Measurements from ENCODE around the gene POLE. TPM values are rescaled to one million over a fixed set of nuclear protein-coding genes. Genes with fewer than 3 reads are reported as not detected.
A peak's percentile ranks its signal among the peaks of the same experiment; 100 is the strongest.

Gene POLE
- polyA plus RNA-seq, 6 donors from 2014 or later = 1.7 to 8.2 (median 2.6) TPM; not detected in 1

DNA sequence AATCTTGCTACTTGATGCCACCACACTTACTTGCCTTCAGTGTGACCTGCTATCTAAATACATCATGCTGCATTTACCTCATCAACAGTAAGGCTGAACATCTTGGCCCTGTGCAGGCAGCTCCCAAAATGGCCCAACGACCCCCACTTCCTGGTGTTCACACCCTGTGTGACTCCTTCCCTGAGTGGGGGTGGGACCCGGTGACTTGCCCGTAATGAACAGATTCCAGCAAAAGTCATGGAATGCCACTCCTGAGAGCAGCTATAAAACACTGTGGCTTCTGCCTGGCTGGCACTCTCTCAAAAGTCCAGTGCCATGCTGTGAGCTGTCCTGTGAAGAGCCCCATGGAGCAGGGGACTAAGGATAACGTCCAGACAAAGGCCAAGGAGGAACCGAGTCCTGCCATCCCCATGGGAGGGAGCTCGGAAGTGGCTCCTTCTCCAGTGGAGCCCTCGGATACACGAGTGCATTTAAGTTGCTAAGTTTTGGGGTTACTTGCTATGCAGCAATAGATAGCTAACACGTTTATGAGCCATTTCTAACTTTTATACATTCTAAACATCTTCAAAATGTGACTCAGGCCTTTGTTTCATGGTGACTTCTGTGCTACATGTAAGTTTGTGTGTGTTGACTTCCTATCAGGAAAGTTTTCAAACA, 35.6 kb downstream of the POLE start:
- H3K36me3 Mint-ChIP-seq = peaks cover under 1 to 19% of the 10 kb centered on the region in 2 donors
- H3K27ac Mint-ChIP-seq = peak overlapping the region in 1 of 6 donors; percentile 66
- H3K9me3 Mint-ChIP-seq = no peaks in the 10 kb centered on the region
- H3K27me3 Mint-ChIP-seq = no peaks in the 10 kb centered on the region
- H3K4me3 Mint-ChIP-seq = no peak overlapping the region
- ATAC-seq (ENCODE audit: low read depth in 2 of 2) (no peak), DNase-seq (no peak)
- H3K4me1 Mint-ChIP-seq = no peaks in the 10 kb centered on the region

DNA sequence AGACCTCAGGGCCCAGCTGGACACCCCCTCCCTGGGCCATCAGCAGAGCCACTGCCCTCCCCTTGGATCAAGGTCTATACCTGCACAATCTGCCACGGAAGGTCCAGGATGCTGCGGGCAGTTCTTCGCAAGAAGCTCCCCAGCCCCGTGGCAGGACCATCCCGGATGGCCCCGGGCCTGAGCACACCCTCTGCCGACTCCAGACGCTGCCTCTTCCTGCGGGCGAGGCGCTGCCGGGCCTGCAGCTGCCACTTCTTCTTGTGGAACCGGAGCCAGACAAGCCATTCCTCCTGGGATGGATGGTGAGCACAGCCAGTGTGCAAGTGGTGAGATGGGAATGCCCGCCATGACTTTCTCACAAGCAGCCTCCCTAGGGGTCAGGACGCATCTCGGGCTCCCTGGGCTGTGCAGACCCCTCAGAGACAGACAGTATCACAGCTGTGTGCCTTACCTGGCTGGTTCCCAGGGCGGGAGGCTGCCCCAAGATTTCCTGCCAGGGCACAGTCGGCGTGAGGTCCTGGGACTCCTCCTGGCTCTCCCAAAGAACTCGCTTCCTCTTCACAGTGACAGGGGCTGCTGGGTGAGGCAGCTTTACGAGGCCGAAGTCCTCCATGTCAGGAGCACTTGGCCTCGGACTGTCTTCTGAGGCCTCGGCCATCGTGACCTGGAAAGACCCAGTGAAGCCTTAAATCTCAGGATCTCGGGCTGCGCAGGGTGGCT, 37.8 kb downstream of the POLE start:
- H3K27me3 Mint-ChIP-seq = no peaks in the 10 kb centered on the region
- H3K36me3 Mint-ChIP-seq = peaks cover 0 to 18% of the 10 kb centered on the region in 2 donors
- no peak overlapping the region for H3K4me3 Mint-ChIP-seq
- no peak for DNase-seq
- H3K4me1 Mint-ChIP-seq = peaks cover 0 to 2% (median 0%) of the 10 kb centered on the region in 3 donors
- H3K27ac Mint-ChIP-seq = no peak overlapping the region
- no peaks in the 10 kb centered on the region for H3K9me3 Mint-ChIP-seq
- ATAC-seq (ENCODE audit: low read depth in 2 of 2) = no peak

DNA sequence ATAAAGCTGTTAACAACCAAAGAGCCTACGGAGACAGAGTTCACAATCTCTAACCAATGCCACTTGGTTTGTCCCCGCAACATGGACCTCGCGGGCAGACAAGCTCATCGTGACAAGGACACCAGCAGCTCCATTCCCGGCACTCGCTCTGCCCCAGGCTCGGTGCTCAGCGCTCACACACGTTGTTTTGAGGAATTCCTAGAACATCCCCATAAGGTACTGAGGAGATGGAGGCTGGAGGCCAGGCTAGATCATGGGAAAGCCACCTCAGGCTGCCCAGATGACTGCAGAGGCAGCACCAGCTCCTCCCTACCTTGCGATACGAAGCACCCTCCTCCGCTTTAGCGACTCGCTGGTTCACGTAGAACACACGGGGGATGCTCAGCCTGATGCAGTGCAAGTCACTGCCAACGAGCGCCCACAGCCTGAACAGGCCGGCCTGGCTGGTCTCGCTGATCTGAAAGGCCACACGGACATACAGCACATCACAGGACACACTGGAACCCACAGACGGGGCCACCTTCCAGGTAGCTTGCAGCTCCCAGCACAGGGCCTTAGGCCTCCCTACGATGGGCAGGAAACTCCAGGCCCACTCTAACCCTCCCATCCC, 38.4 kb downstream of the POLE start:
- no peak overlapping the region for H3K4me3 Mint-ChIP-seq
- no peak for ATAC-seq (ENCODE audit: low read depth in 2 of 2)
- DNase-seq = no peak
- H3K27me3 Mint-ChIP-seq = no peaks in the 10 kb centered on the region
- no peaks in the 10 kb centered on the region for H3K9me3 Mint-ChIP-seq
- H3K27ac Mint-ChIP-seq = peak overlapping the region in 1 of 6 donors; percentile 63
- peaks cover 0 to 3% (median 0%) of the 10 kb centered on the region in 3 donors for H3K4me1 Mint-ChIP-seq
- peaks cover 0 to 18% of the 10 kb centered on the region in 2 donors for H3K36me3 Mint-ChIP-seq

DNA sequence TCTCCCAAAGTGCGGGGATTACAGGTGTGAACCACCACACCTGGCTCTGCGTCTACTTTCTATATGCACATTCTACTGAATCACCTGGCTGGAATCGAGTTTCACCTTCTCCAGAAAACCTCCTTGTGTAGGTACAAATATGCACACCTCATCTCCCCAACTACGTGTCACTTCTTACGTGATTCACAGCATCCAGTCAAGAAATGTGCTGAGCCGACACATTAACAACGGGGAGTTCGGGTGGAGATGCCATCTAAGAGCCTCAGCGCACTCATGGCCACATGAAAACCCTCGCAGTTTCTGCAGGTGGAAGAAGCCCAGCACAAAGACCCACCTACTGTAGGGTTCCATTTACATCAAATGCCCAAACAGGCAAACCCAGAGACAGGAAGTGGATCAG, 39.3 kb downstream of the POLE start:
- Mint-ChIP-seq H3K4me3 (no peak overlapping the region), H3K9me3 (no peaks in the 10 kb centered on the region), H3K27me3 (no peaks in the 10 kb centered on the region), H3K36me3 (peaks cover 0 to 18% of the 10 kb centered on the region in 2 donors), H3K4me1 (peaks cover 0 to 3% (median 0%) of the 10 kb centered on the region in 3 donors), H3K27ac (peak overlapping the region in 1 of 6 donors; percentile 38)
- DNase-seq (no peak), ATAC-seq (ENCODE audit: low read depth in 2 of 2) (no peak)

DNA sequence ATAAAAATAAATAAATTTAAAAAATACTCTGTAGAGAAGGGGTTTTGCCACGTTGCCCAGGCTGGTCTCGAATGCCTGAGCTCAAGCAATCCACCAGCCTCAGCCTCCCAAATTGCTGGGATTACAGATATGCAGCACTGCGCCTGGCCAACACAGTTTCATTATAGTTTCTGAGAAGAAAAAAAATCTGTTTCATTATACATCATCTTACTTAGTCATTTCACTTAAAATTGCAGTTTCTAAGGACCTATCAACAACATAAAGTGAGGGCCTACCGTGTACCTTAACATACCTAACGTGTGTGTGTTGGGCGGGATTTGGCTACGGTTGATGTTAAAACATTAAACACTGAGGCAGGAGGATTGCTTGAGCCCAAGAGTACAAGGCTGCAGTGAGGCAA, 40.3 kb downstream of the POLE start:
- peaks cover 0 to 18% of the 10 kb centered on the region in 2 donors for H3K36me3 Mint-ChIP-seq
- H3K27me3 Mint-ChIP-seq = no peaks in the 10 kb centered on the region
- no peak overlapping the region for H3K27ac Mint-ChIP-seq
- DNase-seq (no peak), ATAC-seq (ENCODE audit: low read depth in 2 of 2) (no peak)
- no peak overlapping the region for H3K4me3 Mint-ChIP-seq
- peaks cover 0 to 3% (median 0%) of the 10 kb centered on the region in 3 donors for H3K4me1 Mint-ChIP-seq
- H3K9me3 Mint-ChIP-seq = no peaks in the 10 kb centered on the region

DNA sequence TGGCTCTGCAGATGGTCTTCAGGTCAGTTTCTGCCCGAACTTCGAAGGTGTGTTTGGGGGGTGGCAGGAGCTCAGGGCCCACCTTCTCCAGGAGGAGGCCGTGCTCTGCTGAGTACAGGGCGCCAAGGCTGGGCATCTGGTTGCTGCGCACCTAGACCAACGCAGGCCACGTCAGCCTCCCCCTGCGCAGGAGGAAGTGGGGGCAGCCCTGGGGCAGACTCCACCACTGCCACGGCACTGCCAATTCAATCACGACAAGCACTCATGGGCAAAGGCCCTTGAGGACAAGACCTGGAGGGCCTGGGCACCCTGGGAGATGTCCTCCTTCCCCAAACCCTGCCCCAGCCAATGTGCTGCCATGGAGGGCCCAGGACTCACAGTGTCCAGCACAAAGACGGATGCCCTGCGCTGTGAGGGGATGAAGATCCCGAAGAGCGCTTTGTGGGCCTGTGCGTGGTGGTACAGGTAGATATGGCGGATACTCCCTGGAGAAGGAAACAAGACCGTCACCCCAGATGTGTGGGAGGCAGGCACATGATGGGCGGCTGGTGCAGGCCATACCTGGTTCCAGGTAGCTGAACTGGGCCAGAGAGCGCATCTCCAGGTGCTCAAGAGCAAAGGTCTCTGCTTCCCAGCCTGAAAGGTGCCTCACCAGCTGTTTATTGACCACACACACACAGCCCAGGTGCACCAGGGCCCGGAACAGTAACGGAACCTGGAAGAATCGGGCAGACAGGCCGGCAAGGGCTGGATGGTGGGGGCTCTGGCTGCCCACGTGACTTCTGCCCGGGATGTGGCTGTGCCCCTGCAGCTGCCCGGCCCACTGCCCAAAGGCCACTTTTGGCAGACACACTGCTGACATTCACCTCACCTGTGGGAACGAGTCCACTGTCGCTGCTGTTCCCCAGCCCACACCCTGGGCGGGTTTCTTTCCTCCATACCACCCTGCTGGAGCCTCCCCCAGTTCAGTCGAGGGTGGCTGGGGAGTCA, 44.0 kb downstream of the POLE start:
- Mint-ChIP-seq H3K27me3 (no peaks in the 10 kb centered on the region), H3K27ac (no peak overlapping the region), H3K36me3 (peaks cover 0 to 8% of the 10 kb centered on the region in 2 donors), H3K4me3 (no peak overlapping the region), H3K4me1 (peaks cover 0 to 6% (median 5%) of the 10 kb centered on the region in 3 donors), H3K9me3 (no peaks in the 10 kb centered on the region)
- DNase-seq (no peak), ATAC-seq (ENCODE audit: low read depth in 2 of 2) (no peak)

DNA sequence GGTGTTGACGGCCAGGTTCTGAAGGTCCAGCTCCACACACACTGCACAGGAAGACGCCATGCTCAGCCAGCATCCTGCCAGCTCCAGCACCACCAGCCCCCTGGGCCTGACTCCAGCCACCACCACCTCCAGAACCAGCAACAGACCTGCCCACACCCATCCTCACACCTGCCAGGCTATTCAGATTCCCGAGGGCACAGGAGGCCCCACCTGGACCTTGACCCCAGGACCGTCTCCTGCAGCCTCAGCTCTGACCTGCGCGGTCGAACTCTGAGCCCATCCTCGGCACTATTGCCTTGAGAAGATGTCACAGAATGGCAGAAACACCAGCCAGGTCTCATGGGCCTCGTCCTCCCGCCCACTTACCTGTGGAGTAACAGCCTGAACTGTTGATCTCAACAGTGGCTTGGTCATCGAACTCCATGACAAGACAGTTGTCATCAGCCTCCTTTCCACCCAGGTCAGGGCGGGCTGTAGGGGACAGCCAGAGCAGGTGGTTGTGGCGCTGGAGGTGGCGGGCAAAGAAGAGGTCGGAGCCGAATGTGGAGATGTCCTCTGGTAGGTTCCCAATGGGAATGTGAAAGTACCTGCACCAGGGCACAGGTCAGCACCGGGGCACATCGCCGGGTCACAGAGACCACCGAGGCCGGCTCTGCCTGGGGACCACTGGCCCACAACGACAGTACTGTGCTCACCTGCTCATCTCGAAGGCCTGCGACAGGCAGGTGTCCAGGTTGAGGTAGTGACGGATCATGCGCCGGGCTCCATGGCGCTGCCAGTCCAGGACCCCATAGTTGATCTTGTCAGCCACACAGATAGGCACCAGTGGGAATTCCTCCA, 45.1 kb downstream of the POLE start:
- no peaks in the 10 kb centered on the region for H3K27me3 Mint-ChIP-seq
- no peak overlapping the region for H3K27ac Mint-ChIP-seq
- peaks cover 0 to 5% of the 10 kb centered on the region in 2 donors for H3K36me3 Mint-ChIP-seq
- no peak overlapping the region for H3K4me3 Mint-ChIP-seq
- no peaks in the 10 kb centered on the region for H3K9me3 Mint-ChIP-seq
- DNase-seq = no peak
- ATAC-seq (ENCODE audit: low read depth in 2 of 2) = no peak
- H3K4me1 Mint-ChIP-seq = peaks cover 0 to 6% (median 5%) of the 10 kb centered on the region in 3 donors

DNA sequence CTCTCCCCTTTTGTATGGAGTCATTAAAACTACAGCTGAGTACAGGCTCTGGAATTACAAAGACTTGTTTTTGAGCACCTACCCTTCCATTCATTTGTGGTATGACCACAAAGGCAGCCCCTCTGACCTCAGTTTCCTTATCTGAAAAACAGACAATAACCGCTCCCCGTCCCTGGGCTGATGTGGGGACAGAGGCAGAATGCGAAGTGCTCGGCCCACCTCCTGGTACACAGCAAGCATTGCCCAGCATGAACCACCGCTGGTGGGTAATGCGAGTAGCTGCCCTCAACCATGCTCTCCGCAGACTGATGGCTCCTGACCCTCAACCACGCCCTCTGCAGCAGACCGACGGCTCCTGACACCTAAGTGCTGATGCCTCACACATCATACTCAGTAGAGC, 46.2 kb downstream of the POLE start:
- peaks cover 4 to 7% of the 10 kb centered on the region in 2 donors for H3K36me3 Mint-ChIP-seq
- no peak overlapping the region for H3K4me3 Mint-ChIP-seq
- H3K4me1 Mint-ChIP-seq = peaks cover 0 to 6% (median 5%) of the 10 kb centered on the region in 3 donors
- no peaks in the 10 kb centered on the region for H3K27me3 Mint-ChIP-seq
- H3K27ac Mint-ChIP-seq = no peak overlapping the region
- no peaks in the 10 kb centered on the region for H3K9me3 Mint-ChIP-seq
- ATAC-seq (ENCODE audit: low read depth in 2 of 2) = no peak
- DNase-seq = no peak

DNA sequence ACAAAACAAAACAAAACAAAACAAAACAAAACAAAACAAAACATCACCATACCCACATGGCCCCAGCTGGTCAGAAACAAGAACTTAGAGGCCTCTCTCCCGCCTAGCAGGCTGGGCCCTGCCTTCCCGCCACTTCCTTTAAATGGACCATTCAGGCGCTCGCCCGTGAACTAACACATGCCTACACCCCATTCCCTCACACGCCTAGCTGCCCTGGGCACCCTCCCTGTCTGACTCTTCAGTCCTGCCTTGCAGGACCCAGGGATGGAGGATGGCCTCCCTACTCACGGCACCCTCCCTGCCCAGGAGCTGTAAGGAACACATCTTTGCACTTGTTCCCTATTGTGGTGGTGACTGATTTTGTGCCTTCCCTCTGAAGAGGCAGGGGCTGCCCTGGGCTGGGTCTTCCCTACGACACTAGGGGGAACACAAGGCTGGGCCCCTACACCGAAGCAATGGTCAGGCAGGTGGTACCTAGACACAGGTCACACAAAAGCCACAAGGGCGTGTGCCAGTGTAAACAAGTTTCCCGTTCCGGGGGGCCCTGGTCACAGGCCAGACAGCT, 47.1 kb downstream of the POLE start:
- Mint-ChIP-seq H3K36me3 (peaks cover 13 to 15% of the 10 kb centered on the region in 2 donors), H3K27ac (peak overlapping the region in 2 of 6 donors; percentile 61 to 78), H3K4me3 (no peak overlapping the region), H3K9me3 (no peaks in the 10 kb centered on the region), H3K27me3 (no peaks in the 10 kb centered on the region), H3K4me1 (peaks cover 0 to 10% (median 5%) of the 10 kb centered on the region in 3 donors)
- ATAC-seq (ENCODE audit: low read depth in 2 of 2) (no peak), DNase-seq (no peak)

DNA sequence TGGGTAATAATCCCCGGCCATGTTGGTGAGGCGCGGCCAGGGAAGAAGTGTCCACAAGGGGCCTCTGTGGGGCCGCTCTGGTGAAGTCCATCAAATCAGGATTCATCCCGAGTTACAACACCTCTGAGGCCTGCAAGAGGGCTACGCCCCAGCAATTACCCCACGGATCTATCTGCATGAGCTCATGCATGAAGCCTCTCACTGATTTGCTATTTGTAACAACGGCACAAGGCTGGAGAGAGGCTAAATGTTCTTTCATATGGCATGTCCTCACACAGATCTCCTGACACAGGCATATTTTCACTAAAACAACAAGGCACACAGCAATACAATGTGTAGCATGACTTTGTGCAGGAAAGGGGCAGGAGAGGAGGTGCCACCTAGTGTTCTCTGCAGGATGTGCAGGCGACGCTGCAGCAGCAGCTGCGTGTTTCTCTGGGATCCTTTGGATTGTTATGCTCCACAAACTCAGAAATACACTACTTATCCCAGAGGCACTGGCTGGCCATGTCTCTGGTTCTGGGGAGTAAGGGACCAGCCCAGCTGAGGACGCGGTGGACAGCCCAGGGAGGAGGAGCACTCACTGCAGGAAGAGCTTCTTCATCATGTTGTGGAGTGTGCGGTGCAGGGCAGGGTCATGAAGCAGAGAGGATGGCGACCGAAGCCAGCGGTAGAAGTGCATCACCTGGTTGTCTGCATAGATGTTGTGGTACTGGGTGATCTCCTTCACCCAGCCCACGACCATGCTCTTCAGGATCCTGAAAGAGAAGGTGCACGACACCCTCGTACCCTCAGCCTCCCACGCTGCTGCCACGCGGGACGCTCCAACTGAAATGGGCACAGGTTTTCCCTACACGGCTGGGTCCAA, 48.4 kb downstream of the POLE start:
- Mint-ChIP-seq H3K36me3 (peaks cover 15 to 24% of the 10 kb centered on the region in 2 donors), H3K4me1 (peaks cover 5 to 11% (median 6%) of the 10 kb centered on the region in 3 donors), H3K27me3 (no peaks in the 10 kb centered on the region), H3K27ac (peak overlapping the region in 1 of 6 donors; percentile 23), H3K4me3 (peak overlapping the region in 1 of 8 donors; percentile 60), H3K9me3 (no peaks in the 10 kb centered on the region)
- DNase-seq (no peak), ATAC-seq (ENCODE audit: low read depth in 2 of 2) (no peak)

DNA sequence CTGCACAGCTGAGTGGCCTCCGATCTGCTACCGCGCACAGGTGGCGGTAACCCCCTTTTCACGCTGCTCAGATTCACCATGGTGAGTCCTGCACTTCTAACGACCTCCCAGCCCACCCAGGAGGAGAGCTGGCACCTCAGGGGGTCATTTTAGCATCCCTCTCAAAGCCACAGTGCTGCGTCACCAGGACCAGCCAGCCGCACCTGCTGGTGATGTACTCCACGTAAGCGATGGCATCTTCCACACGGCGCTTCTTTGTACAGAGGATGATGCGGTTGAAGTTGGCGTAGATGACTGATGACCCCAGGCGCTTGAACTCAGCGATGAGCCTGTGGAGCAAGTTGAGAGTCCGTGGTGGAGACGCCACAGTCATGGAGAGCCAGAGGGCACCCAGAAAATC, 49.3 kb downstream of the POLE start:
- H3K27me3 Mint-ChIP-seq = no peaks in the 10 kb centered on the region
- H3K36me3 Mint-ChIP-seq = peaks cover 15 to 24% of the 10 kb centered on the region in 2 donors
- DNase-seq (no peak), ATAC-seq (ENCODE audit: low read depth in 2 of 2) (no peak)
- H3K4me3 Mint-ChIP-seq = no peak overlapping the region
- no peak overlapping the region for H3K27ac Mint-ChIP-seq
- no peaks in the 10 kb centered on the region for H3K9me3 Mint-ChIP-seq
- peaks cover 10 to 15% (median 11%) of the 10 kb centered on the region in 3 donors for H3K4me1 Mint-ChIP-seq

Data from naive B cell (primary cell).